RCC 7860 (cell line): ENCODE measurements around the gene ZNF248.

Experiments used
- DNase-seq: peaks from one replicate; pipeline ENCODE4 v3.0.0-alpha.2; 2015; ENCODE audit warnings: low spot score
- FAIRE-seq: peaks from 2 replicates; lab custom pipeline; 2012; peaks lifted over from hg19 to GRCh38; lab: Jason Lieb, UNC

The ZNF248 gene

DNA sequence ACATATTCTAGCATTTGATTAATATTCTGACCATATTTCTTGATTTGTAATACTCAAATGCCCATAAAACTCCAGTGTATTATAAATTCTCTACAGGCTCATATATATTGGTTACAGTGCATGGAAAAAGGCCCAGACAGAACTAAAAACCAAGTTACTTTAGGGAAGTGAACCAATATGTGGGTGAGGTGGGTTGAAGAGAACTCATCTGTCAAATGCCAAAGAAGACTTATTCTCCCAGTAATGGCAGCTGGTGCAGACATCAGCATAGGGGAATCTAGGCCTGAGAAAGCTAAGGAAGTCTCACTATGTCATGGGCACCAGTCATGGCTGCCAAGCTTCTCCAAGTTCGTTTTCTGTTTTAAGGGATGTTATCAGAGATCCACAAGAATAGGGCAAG, 30.6 kb downstream of the ZNF248 start:
- no peak for FAIRE-seq
- no peak for DNase-seq

- no peak for DNase-seq
- FAIRE-seq = no peak
Measured at GRCh38 chr10:37821237-37821636, 36.2 kb downstream of the ZNF248 start.

DNA sequence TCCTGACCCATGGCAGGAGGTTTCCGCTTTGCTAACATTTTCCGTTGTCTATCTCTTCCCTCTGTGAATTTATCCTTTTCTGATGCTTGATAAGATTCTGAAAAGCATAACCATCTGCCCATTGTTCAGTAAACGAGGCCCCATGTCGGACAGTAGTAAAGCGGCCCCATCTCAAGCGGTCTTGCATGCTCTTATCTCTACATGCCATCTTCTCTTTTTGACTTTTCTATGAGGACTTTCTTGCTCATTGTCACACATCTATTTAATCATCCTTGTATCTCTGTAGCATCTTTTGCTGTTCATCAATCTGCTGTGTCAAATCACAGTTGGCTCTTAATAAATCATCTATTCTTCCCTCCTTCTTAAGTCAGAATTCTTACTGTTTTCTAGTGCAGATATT, 37.6 kb downstream of the ZNF248 start:
- DNase-seq = no peak
- no peak for FAIRE-seq

- no peak for DNase-seq
- FAIRE-seq = no peak
Measured at GRCh38 chr10:37816290-37816689, 41.1 kb downstream of the ZNF248 start.

DNA sequence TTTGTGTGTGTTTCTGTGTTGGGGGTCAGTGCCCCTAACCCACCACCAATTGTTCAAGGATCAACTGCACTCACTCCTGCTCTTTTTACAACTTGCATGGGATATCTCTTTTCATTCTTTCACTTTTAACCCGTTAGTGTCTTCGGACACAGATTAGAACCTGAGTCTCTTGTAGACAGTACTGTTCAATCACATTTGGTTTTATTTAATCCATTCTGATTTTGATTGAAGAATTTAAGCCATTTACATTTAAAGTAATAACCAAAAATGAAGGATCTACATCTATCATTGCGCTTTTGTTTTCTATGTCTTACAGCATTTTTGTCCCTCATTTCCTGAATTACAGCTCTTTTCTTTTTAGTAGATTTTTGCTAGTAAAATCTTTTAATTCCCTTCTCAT, 43.6 kb downstream of the ZNF248 start:
- no peak for FAIRE-seq
- no peak for DNase-seq

- DNase-seq (no peak), FAIRE-seq (no peak)
Measured at GRCh38 chr10:37812290-37812689, 45.1 kb downstream of the ZNF248 start.

DNA sequence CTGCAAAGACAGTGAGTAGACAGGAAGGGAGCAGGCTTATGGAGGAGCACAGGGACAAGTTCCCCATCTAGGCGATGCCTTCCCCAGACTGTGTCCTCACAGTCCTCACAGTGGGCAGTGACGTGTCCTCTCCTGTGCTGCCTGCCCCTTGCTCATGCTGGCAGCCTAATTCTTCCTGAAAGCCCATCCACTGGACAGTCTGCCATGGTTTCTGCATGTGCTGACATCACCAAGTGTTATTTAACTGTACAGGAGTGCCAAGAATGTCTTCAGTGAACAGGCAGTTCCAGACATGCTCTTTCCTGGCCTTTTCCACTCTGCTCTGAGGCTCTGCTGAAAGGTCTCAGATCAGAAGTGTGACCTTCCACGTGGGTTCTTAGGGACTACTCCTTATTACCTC, 54.1 kb downstream of the ZNF248 start:
- FAIRE-seq (no peak), DNase-seq (no peak)

GRCh38 chr10:37801557-37801956, 55.9 kb downstream of the ZNF248 start:
- DNase-seq = no peak
- FAIRE-seq = no peak

GRCh38 chr10:37794305-37794976, 63.0 kb downstream of the ZNF248 start:
- no peak for DNase-seq
- FAIRE-seq = no peak

- DNase-seq (no peak), FAIRE-seq (no peak)
Measured at GRCh38 chr10:37789590-37789989, 67.8 kb downstream of the ZNF248 start.

DNA sequence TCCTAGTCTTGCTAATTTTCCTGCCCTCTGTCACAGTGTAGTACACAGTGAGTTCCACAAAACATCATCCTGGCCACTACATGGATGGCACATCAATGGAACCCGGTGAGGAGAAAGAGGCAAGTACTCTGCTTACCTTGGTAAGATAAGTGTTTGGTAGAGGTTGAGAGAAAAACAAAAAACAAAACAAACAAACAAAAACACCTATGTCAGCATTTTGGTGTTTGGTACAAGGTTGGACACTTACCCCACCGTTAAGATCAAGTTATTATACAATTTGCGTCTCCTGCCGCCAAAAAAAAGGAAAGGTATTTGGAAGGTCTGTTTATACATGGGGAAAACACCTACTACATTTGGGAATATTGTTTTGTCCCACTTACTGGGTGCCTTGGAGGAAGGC, 72.7 kb downstream of the ZNF248 start:
- FAIRE-seq = no peak
- no peak for DNase-seq

GRCh38 chr10:37780536-37780935, 76.9 kb downstream of the ZNF248 start:
- no peak for DNase-seq
- FAIRE-seq = no peak

- no peak for FAIRE-seq
- DNase-seq = no peak
Measured at GRCh38 chr10:37777056-37777455, 80.4 kb downstream of the ZNF248 start.

DNA sequence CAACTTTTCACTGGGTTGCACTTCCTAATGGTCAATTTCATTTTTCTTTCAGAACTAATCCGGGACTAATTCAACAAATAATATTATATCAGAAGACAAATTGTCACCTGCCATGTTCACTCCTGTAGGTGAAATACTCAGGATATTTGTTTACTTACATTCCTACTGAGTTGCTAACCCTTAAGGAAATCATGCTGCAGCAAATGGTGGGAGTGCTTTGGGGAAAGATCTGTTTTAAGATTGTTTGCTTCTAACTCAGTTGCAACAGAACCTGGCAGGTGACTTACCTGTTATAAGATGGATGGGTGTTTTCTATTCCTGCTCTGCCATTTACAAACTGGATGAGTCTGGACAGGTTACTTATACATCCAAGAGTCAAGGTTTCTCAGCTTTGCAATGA, 81.8 kb downstream of the ZNF248 start:
- DNase-seq (no peak), FAIRE-seq (no peak)

DNA sequence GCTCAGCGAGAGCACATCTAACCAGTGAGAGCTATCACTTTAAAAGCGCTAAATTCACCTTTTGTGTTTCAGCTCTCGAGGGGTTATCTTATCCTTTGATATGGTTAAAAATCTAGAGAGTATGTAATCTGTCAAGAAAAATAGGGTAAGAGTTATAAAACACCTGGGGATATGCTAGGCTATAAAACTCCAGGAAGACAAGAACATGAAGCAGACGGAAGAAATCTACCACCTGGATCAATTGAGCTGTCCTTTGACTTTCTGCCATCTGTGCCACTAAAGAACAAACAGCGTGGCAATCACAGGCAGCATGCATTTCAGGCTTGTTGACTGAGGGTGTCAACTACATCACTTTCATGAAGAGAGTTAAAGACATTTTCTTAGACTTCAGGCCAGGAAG, 83.1 kb downstream of the ZNF248 start:
- DNase-seq (no peak), FAIRE-seq (no peak)

GRCh38 chr10:37765216-37765615, 92.2 kb downstream of the ZNF248 start:
- no peak for FAIRE-seq
- DNase-seq = no peak

GRCh38 chr10:37763132-37763531, 94.3 kb downstream of the ZNF248 start:
- DNase-seq = no peak
- FAIRE-seq = no peak

DNA sequence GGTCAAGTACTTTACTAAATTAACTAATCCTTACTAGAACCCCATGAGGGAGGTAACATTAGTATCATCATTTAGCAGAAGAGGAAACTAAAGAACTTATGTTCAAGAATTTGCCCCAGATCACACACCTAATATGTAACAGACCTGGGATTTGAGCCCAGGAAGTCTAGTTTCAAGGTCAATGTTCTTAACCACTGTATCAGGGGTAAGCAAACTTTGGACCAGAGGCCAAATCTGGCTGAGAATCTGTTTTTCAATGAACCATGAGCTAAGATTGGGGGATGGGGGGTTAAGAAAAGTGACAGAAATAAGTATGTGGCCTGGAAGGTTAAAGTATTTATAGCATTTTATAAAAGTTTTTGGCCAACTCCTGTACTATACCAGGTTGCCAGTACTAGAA, 95.1 kb downstream of the ZNF248 start:
- DNase-seq (no peak), FAIRE-seq (no peak)

GRCh38 chr10:37760817-37761216, 96.6 kb downstream of the ZNF248 start:
- FAIRE-seq (no peak), DNase-seq (no peak)

GRCh38 chr10:37758074-37758473, 99.3 kb downstream of the ZNF248 start:
- FAIRE-seq (no peak), DNase-seq (no peak)

GRCh38 chr10:37754538-37755323, 102.7 kb downstream of the ZNF248 start:
- FAIRE-seq (no peak), DNase-seq (peak; percentile 49)

- DNase-seq (no peak), FAIRE-seq (no peak)
Measured at GRCh38 chr10:37752334-37752875, 105.0 kb downstream of the ZNF248 start.
